ENCODE data around the gene RALGPS1. TPM values are rescaled to one million over a fixed set of nuclear protein-coding genes. Genes with fewer than 3 reads are reported as not detected.

The RALGPS1 gene
- total and polyA plus RNA-seq, 2 of the 8 experiments (the other 6 are each of a cell fraction or from before 2014, with no cell fraction given): 20.0 to 23.5 TPM

DNA sequence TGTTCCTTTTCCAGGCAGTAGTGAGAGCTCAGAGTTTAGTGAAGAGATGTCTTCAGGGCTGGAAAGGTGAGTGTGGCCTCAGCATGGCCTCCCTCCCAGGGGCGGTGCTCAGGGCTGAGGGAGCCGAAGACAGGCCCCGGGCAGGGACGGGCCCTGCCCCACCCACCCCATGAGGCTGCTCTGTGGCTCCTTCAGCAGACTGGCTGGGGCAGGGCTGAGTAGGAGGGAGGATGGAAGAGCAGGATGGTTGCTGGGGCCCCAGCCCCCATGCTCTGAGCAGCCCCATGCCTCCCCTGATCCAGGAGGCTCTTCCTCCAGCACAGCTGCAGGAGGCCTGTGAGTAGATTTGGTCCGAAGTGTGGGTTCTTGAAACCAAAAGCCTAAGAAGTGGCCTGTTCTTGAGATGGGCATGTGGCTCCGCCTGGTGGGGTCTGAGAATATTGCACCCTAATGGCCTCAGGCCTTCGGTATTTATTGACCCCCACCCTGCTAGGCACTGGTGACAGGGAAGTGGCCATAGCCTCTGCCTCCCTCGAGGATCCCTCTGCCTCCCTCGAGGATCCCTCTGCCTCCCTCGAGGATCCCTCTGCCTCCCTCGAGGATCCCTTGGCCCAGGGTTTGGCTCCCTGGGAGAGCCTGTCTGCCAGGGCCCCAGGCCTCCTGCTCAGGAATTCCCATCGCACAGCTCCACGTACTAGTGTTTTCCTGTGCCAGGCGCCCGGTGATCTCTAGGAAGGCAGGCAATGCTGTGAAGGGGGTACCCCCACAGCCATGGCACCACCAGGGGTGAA lies 284.6 kb downstream of the RALGPS1 start:
- Histone ChIP-seq H3K36me3 (ENCODE audit: control insufficient read depth in 2 of 4, insufficient read depth in 4 of 4, low read length in 3 of 4) (no peaks in the 10 kb centered on the region), H4K8ac (ENCODE audit: extremely low read depth, insufficient read depth, low read length) (peak overlapping the region; percentile 53; the same call in 1 of the 2 replicates), H2AFZ (ENCODE audit: low read length) (no peak overlapping the region), H3K56ac (replicated peaks; ENCODE audit: insufficient read length, low read depth, low read length) (no peak overlapping the region), H2BK5ac (ENCODE audit: low read depth, low read length) (peak overlapping the region; percentile 13; the same call in 1 of the 2 replicates), H4K20me1 (replicated peaks in 1 of 2; ENCODE audit: control insufficient read depth in 1 of 2, insufficient read depth in 2 of 2, low read length in 2 of 2) (peaks cover 0 to 4% of the 10 kb centered on the region in 2 experiments), H2BK120ac (replicated peaks; ENCODE audit: low read depth, low read length) (no peak overlapping the region), H4K5ac (ENCODE audit: insufficient read length, low read depth, low read length) (peak overlapping the region; percentile 15), H3K27ac (ENCODE audit: low read depth, low read length) (no peak overlapping the region), H3K23ac (ENCODE audit: insufficient read length) (no peak overlapping the region), H4K91ac (replicated peaks; ENCODE audit: insufficient read length, low read length) (peak overlapping the region; percentile 38), H3K18ac (ENCODE audit: extremely low read depth, low read length) (peak overlapping the region; percentile 83), H3K14ac (ENCODE audit: insufficient read length) (no peak overlapping the region), H2AK5ac (ENCODE audit: low read depth, low read length) (no peak overlapping the region), H3K4me1 (replicated peaks in 1 of 4; ENCODE audit: control insufficient read depth in 3 of 4, insufficient read depth in 4 of 4, low read length in 3 of 4) (peaks cover 0 to 4% (median under 1%) of the 10 kb centered on the region in 4 experiments; a peak in 4 of 7 replicates), H3K9me3 (ENCODE audit: insufficient read depth in 2 of 2, low read depth in 1 of 2, low read length in 1 of 2) (no peaks in the 10 kb centered on the region), H3K27me3 (replicated peaks in 1 of 4; ENCODE audit: control insufficient read depth in 3 of 4, extremely low read depth in 1 of 4, insufficient read depth in 3 of 4, low read length in 3 of 4) (no peaks in the 10 kb centered on the region), H3K23me2 (ENCODE audit: low read depth, low read length) (no peaks in the 10 kb centered on the region), H3K4ac (replicated peaks; ENCODE audit: insufficient read length, low read depth, low read length) (no peak overlapping the region), H2BK20ac (ENCODE audit: low read length) (peak overlapping the region; percentile 61; the same call in 1 of the 2 replicates), H3K9ac (replicated peaks in 1 of 4; ENCODE audit: extremely low read depth in 1 of 4, low read depth in 3 of 4, low read length in 3 of 4) (no peak overlapping the region; a peak in 2 of 7 replicates), H2BK12ac (ENCODE audit: low read depth, low read length) (no peak overlapping the region), H3K79me2 (ENCODE audit: control insufficient read depth in 1 of 2, insufficient read depth in 2 of 2, low read length in 2 of 2) (no peaks in the 10 kb centered on the region), H3K79me1 (ENCODE audit: low read depth, low read length) (no peaks in the 10 kb centered on the region), H2BK15ac (ENCODE audit: low read length) (no peak overlapping the region), H3K4me2 (ENCODE audit: insufficient read depth in 1 of 2, low read depth in 2 of 2, low read length in 2 of 2) (no peak overlapping the region), H3K4me3 (ENCODE audit: extremely low read depth in 1 of 4, insufficient read depth in 2 of 4, low read depth in 3 of 4, low read length in 4 of 4) (no peak overlapping the region)
- FAIRE-seq (peak; percentile 81), DNase-seq (ENCODE audit: low read depth in 1 of 2, low spot score in 2 of 2) (peak; percentile 77 to 98)
- WGBS, 2 experiments (ENCODE audit: extremely low coverage in 1 of 2, insufficient coverage in 1 of 2, insufficient read length in 1 of 2, insufficient replicate concordance in 2 of 2, low coverage in 1 of 2, low lambda C conversion rate in 2 of 2, missing lambda C conversion rate in 1 of 2): 59% methylated on average over 15 of the region's 15 CpGs; no CpG with 5 or more reads in 1 of the 2 experiments
- ChIA-PET POLR2A (ENCODE audit: partially characterized antibody) (no interaction called here), CTCF (ENCODE audit: partially characterized antibody) (interaction anchor here (0.7 to 11.2 kb wide), 45 partner anchors 11 to 301 kb away, joined by 3 to 168 read pairs (median 5); partner anchors contain the start of gene ANGPTL2)
- TF ChIP-seq, protein P1, sequence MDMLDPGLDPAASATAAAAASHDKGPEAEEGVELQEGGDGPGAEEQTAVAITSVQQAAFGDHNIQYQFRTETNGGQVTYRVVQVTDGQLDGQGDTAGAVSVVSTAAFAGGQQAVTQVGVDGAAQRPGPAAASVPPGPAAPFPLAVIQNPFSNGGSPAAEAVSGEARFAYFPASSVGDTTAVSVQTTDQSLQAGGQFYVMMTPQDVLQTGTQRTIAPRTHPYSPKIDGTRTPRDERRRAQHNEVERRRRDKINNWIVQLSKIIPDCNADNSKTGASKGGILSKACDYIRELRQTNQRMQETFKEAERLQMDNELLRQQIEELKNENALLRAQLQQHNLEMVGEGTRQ (IDR thresholded peaks at IDR 0.05; ENCODE audit: low read length): no peak
- no peak for TF ChIP-seq KDM4A (IDR thresholded peaks at IDR 0.05; ENCODE audit: low read depth, low read length, severe bottlenecking)
- TF ChIP-seq SIRT6 (IDR thresholded peaks at IDR 0.05; ENCODE audit: low read length): no peak
- TF ChIP-seq SUZ12 (IDR thresholded peaks at IDR 0.05; ENCODE audit: low read length): no peak
- TF ChIP-seq NANOG (IDR thresholded peaks at IDR 0.05; ENCODE audit: insufficient read depth, low read depth, low read length, poor library complexity, severe bottlenecking): no peak
- 0 out of 2 replicates have a peak, but pooled peaks have one; percentile 46 for TF ChIP-seq JUND (IDR thresholded peaks at IDR 0.05; ENCODE audit: low read length)
- TF ChIP-seq YY1 (IDR thresholded peaks at IDR 0.05; ENCODE audit: low read depth, low read length): 0 out of 2 replicates have a peak, but pooled peaks have one; percentile 6
- no peak for TF ChIP-seq ASH2L (IDR thresholded peaks at IDR 0.05; ENCODE audit: low read length)
- no peak for TF ChIP-seq CBX5 (IDR thresholded peaks at IDR 0.05; ENCODE audit: low read depth, low read length)
- TF ChIP-seq GABPA (IDR thresholded peaks at IDR 0.05; ENCODE audit: borderline replicate concordance, insufficient read depth, low read length): no peak
- no peak for TF ChIP-seq RBBP5 (IDR thresholded peaks at IDR 0.05; ENCODE audit: borderline replicate concordance, low read depth, low read length)

Data from H1 (cell line).